ENCODE measurements around the gene MBNL1.

Gene MBNL1

GRCh38 chr3:152457500-152458375, 189.0 kb downstream of the MBNL1 start:
- no peak for DNase-seq

GRCh38 chr3:152458376-152459117, 189.8 kb downstream of the MBNL1 start:
- DNase-seq, result no peak

- no peak for DNase-seq
Measured at GRCh38 chr3:152459118-152459515, 190.4 kb downstream of the MBNL1 start.

GRCh38 chr3:152459572-152459971, 190.8 kb downstream of the MBNL1 start:
- DNase-seq, result no peak

GRCh38 chr3:152460936-152461335, 192.2 kb downstream of the MBNL1 start:
- no peak for DNase-seq

- no peak for DNase-seq
Measured at GRCh38 chr3:152461460-152461859, 192.7 kb downstream of the MBNL1 start.

GRCh38 chr3:152466784-152467183, 198.1 kb downstream of the MBNL1 start:
- no peak for DNase-seq

- DNase-seq, result no peak
Measured at GRCh38 chr3:152469248-152470025, 200.7 kb downstream of the MBNL1 start.

GRCh38 chr3:152470095-152470494, 201.4 kb downstream of the MBNL1 start:
- no peak for DNase-seq

- DNase-seq, result no peak
Measured at GRCh38 chr3:152470893-152471292, 202.2 kb downstream of the MBNL1 start.

- peak; percentile 69 for DNase-seq
Measured at GRCh38 chr3:152471814-152472671, 203.3 kb downstream of the MBNL1 start.

GRCh38 chr3:152472672-152472954, 203.9 kb downstream of the MBNL1 start:
- no peak for DNase-seq

GRCh38 chr3:152474585-152474984, 205.9 kb downstream of the MBNL1 start:
- no peak for DNase-seq

GRCh38 chr3:152477422-152477821, 208.7 kb downstream of the MBNL1 start:
- DNase-seq, result no peak

GRCh38 chr3:152480282-152480953, 211.7 kb downstream of the MBNL1 start:
- no peak for DNase-seq

GRCh38 chr3:152486364-152486763, 217.6 kb downstream of the MBNL1 start:
- DNase-seq, result no peak

GRCh38 chr3:152488449-152488848, 219.7 kb downstream of the MBNL1 start:
- DNase-seq, result no peak

GRCh38 chr3:152491922-152492321, 223.2 kb downstream of the MBNL1 start:
- DNase-seq, result no peak

GRCh38 chr3:152496286-152496685, 227.6 kb downstream of the MBNL1 start:
- DNase-seq, result no peak

GRCh38 chr3:152496716-152497115, 228.0 kb downstream of the MBNL1 start:
- no peak for DNase-seq

GRCh38 chr3:152497457-152497856, 228.7 kb downstream of the MBNL1 start:
- no peak for DNase-seq

- DNase-seq, result no peak
Measured at GRCh38 chr3:152497890-152498289, 229.2 kb downstream of the MBNL1 start.
